HG03108 (cell line): ENCODE measurements around the gene AOC1.

ENCODE experiments used
- ATAC-seq: cut with Tn5 transposase; IDR thresholded peaks from one replicate; pipeline ENCODE4 v1.9.1; 2021; ENCODE audit warnings: moderate library complexity; ENCODE audit not compliant: unreplicated experiment

Gene AOC1

DNA sequence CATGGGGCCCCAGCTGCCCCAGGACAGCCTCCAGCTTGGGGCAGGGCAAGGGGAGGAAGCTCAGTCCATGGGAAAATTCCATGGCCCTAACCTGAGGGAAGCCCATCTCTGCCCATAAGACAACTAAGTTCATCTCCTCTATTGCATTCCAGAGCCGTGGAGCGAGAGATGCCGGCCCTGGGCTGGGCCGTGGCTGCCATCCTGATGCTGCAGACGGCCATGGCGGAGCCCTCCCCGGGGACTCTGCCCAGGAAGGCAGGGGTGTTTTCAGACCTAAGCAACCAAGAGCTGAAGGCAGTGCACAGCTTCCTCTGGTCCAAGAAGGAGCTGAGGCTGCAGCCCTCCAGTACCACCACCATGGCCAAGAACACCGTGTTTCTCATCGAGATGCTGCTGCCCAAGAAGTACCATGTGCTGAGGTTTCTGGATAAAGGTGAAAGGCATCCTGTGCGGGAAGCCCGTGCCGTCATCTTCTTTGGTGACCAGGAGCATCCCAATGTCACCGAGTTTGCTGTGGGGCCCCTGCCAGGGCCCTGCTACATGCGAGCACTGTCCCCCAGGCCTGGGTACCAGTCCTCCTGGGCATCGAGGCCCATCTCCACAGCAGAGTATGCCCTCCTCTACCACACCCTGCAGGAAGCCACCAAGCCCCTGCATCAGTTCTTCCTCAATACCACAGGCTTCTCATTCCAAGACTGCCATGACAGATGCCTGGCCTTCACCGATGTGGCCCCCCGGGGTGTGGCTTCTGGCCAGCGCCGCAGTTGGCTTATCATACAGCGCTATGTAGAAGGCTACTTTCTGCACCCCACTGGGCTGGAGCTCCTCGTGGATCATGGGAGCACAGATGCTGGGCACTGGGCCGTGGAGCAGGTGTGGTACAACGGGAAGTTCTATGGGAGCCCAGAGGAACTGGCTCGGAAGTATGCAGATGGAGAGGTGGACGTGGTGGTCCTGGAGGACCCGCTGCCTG lies 4.3 kb downstream of the AOC1 start:
- ATAC-seq: no peak

DNA sequence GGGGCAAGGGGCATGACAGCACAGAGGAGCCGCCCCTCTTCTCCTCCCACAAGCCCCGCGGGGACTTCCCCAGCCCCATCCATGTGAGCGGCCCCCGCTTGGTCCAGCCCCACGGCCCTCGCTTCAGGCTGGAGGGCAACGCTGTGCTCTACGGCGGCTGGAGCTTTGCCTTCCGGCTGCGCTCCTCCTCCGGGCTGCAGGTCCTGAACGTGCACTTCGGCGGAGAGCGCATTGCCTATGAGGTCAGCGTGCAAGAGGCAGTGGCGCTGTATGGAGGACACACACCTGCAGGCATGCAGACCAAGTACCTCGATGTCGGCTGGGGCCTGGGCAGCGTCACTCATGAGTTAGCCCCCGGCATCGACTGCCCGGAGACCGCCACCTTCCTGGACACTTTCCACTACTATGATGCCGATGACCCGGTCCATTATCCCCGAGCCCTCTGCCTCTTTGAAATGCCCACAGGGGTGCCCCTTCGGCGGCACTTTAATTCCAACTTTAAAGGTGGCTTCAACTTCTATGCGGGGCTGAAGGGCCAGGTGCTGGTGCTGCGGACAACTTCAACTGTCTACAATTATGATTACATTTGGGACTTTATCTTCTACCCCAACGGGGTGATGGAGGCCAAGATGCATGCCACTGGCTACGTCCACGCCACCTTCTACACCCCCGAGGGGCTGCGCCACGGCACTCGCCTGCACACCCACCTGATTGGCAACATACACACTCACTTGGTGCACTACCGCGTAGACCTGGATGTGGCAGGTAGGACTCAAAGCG lies 5.1 kb downstream of the AOC1 start:
- no peak for ATAC-seq

DNA sequence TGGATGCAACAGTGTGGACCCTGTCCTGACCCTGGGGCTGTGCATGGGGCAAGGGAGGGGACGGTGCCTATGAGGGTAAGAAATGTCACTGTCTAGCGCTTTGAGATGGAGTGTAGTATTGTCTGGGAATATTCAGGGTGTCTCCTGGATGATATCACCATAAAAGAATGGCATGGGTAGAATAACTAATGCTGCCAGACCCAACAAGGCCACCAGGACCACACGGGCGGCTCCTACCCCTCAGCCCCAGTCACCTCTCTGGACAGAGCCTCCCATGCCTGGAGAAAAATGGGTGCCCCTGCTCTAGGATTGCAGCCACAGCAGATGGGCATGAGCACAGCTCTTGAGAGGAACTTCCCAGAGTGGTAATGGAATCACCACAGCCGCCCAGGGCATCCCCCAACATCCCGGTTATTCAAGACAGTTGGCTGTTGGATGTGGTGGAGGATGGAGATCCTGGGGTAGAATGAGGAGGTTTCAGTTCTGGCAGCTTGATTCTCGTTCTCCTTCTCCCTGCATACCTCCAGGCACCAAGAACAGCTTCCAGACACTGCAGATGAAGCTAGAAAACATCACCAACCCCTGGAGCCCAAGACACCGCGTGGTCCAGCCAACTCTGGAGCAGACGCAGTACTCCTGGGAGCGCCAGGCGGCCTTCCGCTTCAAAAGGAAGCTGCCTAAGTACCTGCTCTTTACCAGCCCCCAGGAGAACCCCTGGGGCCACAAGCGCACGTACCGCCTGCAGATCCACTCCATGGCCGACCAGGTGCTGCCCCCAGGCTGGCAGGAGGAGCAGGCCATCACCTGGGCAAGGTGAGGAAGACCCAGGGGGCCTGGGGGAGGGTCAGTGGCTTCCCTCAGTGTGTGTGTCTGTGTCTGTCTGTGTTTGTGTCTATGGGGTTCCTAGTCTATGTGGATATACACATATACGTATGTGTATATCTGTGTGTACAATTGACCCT lies 6.2 kb downstream of the AOC1 start:
- ATAC-seq: no peak

DNA sequence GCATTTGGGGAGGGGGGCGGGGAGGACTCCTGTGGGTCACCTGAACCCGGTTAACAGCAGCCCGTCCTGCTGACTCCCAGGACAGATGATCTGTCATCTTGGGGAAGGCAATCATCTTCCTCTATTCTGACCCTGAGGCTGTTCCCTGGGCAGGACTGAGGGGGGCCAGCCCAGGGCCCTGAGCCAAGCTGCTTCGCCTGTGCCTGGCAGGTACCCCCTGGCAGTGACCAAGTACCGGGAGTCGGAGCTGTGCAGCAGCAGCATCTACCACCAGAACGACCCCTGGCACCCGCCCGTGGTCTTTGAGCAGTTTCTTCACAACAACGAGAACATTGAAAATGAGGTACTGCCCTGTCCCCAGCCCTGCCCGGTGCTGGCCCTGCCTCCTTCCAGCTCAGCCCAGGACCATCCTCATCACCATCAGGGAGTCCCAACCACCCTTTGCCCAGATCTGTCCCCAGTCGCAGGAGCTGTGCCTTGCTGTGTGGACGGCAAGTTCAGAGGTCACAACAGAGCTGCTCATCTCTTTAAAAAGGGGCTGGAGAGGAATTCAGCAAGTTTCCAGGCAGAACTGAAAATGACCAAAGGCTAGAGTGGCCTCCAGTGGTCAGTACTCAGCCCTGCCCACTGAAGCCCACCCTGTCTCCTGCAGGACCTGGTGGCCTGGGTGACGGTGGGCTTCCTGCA lies 8.1 kb downstream of the AOC1 start:
- ATAC-seq: no peak

DNA sequence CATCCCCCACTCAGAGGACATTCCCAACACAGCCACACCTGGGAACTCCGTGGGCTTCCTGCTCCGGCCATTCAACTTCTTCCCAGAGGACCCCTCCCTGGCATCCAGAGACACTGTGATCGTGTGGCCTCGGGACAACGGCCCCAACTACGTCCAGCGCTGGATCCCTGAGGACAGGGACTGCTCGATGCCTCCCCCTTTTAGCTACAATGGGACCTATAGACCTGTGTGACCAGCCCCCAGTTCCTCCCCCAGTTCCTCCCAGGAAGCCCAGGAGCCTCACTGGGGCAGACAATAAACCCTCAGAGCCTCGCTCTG lies 8.6 kb downstream of the AOC1 start:
- ATAC-seq: no peak

DNA sequence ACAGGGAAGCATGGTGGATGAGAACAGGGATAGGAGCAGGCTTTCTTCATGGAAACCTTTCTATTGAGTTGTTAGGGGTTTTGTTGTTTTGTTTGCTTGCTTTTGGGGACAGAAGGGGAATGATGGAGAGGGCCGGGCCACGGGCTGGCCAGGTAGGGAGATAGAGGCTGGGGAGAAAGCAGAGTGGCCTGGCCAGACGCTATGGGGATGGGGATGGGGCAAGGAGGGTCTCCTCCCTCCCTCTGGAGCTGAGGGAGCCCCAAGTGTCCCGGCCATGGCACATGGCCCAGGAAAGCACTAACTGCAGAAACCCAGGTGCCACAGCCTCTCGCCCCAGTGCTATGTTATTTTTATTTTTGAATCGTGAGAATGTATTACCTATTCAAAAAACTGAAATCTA lies 10.0 kb downstream of the AOC1 start:
- ATAC-seq: no peak

DNA sequence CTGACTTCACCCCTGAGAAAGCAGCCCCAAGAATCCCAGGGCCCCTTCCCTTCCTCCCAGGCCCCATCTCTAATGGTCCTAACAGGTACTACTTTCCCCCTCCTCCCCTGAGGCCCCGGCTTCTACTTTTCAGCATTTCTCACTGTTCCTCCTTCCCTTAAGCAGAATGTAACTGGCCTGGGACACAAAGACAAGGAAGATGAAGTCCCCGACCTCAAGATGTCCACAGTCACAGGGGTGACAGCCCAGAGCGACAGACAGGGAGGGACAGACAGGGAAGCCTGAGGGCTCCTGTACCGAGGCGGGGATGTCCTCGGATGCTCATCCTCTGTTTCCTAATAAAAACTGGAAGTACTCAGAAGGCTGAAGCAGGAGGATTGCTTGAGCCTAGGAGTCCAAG lies 11.6 kb downstream of the AOC1 start:
- no peak for ATAC-seq

DNA sequence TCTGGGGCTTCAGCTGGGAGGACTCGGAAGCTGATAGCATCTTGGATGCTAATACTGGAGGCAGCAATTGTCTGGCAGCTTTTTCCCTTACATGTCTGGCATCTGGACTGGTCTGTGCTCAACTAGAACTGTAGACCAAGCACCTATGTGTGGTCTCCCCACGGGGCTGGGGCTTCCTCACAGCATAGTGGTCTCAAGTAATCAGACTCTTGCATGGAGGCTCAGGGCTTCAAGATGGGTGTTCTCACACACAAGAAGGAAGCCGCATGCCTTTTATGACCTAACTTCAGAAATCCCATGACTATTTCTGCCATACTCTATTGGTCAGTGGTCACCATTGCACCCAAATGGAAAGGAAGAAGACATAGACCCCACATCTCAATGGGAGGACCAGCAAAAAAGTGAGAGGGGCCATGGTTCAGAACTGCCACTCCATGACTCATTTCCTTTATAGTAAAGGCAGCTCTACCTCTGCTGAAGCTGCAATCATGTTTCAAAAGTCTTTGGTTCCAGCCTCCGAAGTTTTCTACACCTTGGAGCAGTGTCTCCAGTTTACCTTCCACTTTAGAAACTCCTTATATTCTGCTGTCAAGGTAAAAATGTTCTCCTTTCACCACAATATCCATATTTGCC lies 14.7 kb downstream of the AOC1 start:
- no peak for ATAC-seq

DNA sequence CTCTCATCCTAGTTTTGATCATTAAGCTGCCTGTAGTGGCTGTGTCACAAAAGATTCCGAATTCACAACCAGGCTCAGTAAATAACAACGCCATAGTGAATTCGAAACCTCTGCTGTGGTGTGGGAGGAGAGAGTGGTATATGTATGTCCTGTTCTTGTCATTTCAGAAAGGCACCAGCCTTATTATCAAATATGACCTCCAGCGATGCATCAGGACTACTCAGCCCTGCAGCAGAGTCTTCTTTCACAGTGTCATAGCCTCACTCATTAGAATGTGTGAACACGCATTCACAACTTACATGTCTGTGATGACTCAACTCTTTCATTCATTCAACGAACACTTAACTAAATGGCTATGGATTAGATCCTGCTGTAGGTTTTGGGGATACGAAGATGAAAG lies 15.3 kb downstream of the AOC1 start:
- ATAC-seq: no peak

DNA sequence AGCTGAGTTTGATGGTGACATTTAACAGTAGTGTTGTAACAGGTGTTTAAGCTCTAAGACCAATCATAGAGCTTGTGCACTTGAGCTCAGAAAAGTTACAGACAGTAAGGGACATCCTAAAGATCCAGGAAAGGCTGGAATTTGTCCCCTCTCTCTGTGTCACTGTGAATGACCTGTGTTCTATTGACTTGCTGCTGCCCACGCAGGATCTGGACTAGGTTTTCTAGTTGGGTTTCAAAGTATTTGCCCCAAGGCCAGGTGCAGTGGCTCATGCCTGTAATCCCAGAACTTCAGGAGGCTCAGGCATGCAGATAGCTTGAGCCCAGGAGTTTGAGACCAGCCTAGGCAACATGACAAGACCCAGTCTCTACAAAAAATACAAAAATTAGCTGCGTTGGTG lies 17.1 kb downstream of the AOC1 start:
- no peak for ATAC-seq

DNA sequence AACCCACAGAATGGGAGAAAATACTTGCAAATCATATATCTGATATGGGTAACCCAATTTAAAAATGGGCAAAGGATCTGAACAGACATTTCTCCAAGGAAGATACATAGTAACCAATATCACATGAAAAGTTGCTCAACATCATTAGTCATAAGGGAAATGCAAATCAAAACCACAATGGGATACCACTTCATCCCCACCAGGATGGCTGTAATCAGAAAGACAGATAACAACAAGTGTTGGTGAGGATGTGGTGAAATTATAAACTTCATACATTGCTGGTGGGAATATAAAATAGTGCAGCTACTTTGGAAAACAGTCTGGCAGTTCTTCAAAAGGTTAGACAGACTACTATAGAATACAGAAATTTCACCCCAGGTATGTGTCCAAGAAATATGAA lies 19.3 kb downstream of the AOC1 start:
- ATAC-seq: no peak

DNA sequence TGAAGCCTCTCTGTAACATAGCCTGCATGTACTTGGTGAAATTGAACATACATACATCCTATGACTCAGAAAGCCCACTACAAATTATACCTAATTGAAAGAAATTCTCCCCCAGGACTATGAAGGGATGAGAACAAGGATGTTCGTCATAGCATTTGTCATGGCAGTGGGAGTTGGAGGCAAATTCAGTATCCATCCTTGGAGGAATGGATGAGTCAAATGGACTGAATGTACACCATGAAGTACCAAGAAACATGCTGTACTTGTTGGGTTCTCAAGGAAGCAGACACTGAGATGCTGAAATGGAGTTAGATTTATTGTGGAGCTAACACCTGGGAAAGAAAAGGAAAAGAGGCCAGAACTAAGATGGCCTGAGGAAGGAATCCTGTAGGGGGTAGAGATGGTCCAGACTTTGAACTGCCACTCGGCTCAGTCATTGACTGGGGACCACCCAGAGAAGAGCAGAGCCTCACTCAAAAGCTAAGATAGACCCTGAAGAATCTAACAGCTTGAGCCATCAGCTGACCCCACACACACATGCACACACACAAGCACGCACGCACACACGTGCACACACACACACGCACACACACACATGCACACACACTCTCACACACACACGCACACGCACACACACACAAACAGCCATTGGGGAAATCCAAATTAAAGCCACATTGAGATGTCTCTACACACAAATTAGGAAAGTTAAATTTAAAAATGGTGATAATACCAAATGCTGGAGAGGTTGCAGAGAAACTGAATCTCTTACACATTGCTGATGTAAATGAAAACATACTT lies 22.3 kb downstream of the AOC1 start:
- no peak for ATAC-seq

DNA sequence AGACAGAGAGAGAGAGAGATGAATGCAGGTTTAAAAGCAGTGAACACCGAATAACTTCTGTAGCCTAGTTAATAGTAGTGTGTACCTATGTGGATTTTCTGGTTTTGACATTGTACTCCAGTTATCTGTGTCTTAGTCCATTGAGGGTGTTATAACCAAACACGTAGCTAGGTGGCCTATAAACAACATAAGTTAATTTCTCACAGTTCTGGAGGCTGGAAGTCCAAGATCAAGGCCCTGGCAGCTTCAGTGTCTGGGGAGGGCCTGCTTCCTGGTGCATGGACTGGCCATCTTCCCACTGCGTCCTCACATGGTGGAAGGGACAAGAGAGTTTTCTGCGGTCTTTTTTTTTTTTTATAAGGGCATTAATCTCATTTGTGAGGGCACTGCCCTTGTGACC lies 23.5 kb downstream of the AOC1 start:
- ATAC-seq: no peak

DNA sequence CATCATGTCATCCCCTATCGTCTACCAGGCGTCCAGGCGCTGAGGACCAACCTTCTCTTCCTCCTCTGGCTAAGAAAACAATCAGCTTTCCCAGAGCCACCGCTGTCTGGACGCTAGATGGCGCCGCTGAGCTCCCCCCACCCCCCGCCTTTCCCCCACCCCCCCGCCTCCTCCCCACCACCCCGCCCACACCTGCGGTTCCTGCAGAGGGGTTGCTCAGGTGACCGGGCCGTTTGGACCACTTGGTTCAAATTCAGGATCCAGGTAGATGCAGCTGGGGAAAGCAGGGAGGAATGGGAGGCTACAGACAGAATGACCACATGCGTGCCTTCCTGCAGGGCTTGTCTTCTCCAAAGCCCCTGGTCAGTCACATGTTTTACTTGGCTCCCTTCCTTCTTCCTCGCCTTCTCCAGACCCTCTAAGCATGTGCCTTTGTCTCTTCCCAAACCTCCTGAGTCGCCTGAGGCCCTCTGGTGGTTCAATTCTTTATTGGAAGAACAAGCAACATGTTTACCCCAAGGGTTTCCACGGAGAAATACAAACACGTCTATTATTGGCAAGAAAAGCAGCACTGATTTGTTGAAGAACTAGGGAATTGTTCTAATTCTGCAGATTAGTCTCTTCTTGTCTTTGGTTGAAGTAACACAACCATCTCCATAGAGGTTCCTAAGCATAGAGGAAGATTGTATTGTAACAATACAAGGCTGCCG lies 24.7 kb downstream of the AOC1 start:
- ATAC-seq: no peak

DNA sequence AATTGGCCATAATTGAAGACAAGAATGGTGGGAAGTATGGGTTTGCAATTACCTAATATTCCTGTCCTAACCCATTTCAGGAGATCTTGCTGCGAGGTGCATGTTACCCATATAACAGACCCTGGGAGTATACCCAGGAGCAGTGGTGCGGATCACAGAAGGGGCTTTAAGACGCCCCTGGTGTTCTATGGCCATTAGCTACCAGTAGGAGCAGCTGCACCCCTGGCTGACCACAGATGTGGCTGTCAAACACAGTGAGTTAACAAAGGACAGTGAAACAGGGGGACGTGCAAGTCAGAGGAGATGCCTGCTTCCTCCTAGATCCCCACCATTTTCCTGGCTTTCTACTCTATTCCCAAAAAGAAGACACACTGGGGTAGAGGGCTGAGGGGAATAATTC lies 25.2 kb downstream of the AOC1 start:
- ATAC-seq: no peak

DNA sequence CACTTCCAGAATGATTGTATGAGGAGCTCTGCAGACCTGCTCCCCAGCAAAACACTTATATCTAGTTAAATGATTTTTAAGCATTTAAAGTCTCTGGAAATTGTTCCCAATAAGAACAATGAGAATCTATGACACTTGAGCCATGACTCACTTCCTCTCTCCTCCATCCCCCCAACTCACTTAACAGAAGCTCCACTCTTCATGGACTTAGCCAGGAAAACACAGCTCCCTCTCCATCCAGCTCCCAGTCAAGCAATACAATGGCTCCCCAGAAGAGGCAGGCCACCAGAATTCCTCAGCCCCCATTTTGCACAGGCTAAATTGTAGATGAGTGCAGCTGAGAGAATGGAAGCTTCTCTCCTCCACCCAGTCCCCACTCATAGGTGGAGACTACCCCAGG lies 27.0 kb downstream of the AOC1 start:
- ATAC-seq: no peak

DNA sequence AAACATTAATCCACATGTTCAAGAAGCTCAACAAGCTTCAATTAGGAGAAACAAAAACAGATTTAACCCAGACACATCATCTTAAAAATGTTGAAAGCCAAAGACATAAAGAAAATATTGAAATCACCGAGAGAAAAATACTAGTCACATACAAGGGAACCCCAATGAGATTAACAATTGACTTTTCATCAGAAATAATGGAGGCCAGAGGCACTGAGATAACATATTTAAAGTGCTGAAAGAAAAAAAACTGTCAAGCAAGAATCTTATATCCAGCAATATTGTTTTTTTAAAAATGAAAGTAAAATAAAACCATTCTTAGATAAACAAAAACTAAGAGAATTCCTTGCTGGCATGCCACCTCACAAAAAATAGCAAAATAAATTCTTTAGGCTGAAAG lies 28.9 kb downstream of the AOC1 start:
- no peak for ATAC-seq

DNA sequence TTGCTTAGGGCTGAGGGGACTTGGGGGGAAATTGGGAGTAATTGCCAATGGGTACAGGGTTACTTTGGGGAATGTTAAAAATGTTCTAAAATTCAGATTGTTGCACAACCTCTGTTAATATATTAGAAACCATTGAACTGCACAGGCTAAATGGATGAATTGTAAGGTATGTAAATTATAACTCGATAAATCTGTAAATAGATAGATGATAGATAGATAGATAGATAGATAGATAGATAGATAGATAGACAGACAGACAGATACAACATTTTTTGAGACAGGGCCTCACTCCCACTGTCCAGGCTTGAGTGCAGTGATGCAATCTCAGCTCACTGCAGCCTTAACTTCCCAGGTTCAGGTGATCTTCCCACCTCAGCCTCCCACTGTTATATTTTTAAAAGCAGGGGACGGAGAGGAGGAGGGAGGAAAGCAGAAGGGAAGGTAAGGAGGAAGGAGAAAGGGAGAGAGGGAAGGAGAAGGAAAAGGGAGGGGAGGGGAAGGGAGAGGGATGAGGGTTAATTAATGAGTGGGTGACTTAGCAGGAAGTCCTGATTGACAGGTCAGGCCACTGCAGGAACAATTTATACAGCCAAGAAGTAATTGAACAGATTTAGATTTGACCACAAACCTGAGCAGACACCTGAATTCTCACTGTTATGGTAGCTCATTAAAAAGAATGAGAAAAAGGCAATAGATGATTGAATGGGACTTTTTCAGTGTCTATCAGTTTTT lies 38.7 kb downstream of the AOC1 start:
- no peak for ATAC-seq
